NCI-H1105 treated with DMSO at 0.1 percent for 48 hours (cell line): ENCODE results near the gene SMCO4.

ENCODE experiments used
- DNase-seq: peaks from one replicate; lab custom pipeline; 2025; lab: John Stamatoyannopoulos, UW

Gene SMCO4

GRCh38 chr11:93504110-93505095 lies 38.8 kb downstream of the SMCO4 start:
- no peak for DNase-seq

- no peak for DNase-seq
Measured at GRCh38 chr11:93501856-93502255, 41.3 kb downstream of the SMCO4 start.

DNA sequence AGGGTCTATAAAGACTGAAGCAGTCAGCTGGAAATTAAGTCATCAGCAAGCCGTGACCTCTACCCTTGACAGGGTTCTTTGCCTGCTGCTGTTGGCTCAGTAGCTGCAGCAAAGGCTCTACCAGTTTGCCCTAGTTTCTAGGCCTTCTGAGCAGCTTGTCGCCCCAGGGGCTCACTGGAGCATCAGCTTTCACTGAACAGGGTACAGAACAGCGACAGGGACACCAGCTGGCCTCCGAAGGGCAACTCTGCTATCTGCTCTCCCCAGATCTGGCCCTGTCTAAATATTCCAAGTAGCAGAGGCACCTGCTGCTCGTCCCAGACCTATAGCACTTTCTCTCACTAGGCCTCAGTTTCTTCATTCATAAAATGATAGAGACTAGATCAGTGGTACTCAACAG lies 42.4 kb downstream of the SMCO4 start:
- no peak for DNase-seq

- no peak for DNase-seq
Measured at GRCh38 chr11:93498641-93499040, 44.5 kb downstream of the SMCO4 start.

DNA sequence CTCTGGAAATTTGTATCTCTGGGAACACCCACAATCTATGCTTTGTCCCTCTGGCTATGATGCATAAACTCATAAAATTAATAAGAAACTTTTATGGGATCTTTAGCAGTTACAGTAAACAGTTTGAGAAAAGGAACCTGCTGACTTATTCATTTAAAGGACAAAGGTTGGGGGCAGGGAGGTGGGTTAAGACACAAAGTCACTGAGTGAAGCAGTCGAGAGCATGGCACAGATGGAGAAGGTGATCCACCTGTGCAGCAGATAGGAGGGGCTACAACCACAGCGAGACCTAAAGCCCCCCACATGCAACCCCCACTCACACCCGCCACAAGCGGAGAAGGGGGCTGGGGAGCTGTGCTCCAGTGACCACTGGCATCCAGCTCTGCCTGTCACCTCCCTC lies 45.0 kb downstream of the SMCO4 start:
- DNase-seq: no peak

DNA sequence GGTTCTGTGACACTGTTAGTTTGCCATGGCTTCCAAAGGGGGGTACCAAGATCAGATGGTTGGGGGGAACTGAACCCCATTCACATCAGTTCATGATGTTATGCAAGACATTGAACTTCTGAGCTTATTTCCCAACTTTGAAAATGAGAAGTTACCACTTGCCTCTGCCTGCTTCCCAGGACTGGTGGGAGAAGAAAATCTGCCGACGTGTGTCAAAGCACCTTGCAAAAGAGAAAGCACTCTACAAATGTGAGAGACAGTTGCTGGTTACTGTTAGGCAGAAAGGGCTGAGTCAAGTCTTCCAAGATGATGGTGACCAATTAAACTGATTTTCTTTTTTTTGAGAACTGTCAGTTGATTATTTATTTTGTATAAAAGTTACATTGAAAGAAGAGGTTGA lies 45.6 kb downstream of the SMCO4 start:
- DNase-seq: no peak

DNA sequence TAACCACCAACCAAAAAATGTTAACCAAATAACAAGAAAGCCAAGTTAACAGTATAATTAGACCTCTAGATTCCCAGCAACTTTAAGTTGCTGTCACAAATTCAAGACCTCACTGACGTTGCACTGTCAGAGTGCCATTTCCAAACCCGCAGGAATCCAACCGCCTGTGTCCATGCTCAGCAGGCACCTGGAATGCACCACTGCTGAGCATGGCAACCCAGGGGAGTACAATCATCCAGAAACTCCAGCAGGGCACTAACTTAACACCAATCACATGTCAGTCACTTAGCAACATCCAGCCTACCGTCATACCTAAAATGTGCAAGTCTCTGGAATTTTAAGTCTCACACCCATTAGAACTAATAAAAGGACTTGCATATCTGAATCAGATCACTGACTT lies 48.8 kb downstream of the SMCO4 start:
- no peak for DNase-seq

GRCh38 chr11:93493252-93493897 lies 49.8 kb downstream of the SMCO4 start:
- DNase-seq: no peak

DNA sequence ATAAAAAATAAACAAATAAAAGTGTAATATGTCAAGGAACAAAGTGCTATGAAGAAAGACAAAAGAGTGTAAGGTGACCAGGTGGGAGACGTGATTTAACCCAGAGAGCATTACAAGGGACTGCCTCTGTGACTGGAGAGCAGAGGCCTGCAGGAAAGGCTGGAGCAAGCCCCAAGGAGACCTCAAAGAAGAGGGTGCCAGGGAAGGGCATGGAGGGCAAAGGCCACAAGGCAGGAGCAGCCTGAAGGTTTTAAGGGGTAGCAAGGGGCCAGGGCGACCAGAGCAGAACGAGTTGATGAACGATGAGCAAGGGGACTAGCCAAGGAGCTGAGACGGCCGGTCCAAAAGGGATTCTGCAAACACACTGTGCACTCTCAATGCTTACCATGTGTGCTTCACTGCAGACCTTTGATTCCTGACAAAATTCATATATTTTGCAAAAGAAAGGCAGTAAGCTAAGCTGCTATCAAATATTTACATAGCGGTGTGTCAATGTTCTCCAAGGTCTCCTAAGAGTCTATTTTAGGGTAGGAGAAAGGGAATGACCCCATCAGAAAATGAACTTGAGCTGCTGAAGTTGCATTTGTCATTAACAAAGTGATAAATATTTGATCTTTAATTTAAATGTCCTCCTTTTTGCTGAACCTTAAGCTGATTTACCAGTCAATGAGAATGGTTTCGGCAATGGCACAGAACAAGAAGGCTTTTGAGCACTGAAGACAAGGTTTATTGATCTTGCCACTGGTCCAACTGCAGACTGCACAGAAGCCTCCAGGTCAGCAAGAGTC lies 50.5 kb downstream of the SMCO4 start:
- no peak for DNase-seq

- DNase-seq: no peak
Measured at GRCh38 chr11:93491973-93492372, 51.2 kb downstream of the SMCO4 start.

- no peak for DNase-seq
Measured at GRCh38 chr11:93490996-93491618, 52.1 kb downstream of the SMCO4 start.

DNA sequence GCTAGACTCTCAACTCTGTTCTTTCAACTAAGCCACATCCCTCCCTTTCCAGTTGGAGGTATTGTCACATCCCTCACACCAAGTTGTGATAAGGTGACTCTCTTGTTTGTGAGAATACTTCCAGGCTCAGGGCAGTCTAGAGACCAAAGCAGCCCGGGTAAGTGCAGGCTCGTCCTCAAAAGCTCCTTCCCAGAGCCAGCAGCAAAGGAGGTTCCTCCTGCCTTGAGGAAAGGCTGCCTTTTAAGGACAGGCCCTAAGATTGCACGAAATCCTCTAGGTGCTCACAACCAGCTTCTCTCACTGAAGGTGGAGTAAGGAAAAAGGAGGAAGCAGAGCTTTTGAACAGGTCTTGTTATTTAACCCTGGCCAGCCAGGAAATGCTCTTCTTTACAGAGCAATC lies 53.4 kb downstream of the SMCO4 start:
- DNase-seq: no peak

- peak; percentile 63 for DNase-seq
Measured at GRCh38 chr11:93487032-93487483, 56.1 kb downstream of the SMCO4 start.

GRCh38 chr11:93485983-93486382 lies 57.2 kb downstream of the SMCO4 start:
- no peak for DNase-seq

- DNase-seq: no peak
Measured at GRCh38 chr11:93484716-93485115, 58.5 kb downstream of the SMCO4 start.

DNA sequence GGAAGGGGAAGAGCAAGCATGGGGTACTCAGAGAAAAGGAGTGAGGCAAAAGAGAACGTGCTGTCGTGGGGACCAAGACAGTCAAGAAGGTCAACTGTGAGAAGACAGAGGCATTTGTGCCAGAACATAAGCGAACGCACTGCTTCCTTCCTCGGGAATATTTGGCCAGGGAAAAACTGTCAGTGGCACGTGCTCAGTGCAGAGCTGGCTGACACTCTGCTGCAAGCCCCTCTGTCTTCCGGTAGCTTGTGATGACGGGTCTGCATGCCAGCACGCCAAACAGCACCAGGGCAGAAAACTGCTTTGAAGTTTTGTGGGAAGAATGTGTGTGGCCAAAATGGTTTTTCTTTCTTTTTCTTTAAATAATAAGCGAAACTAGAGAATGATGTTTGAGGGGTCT lies 60.6 kb downstream of the SMCO4 start:
- no peak for DNase-seq

DNA sequence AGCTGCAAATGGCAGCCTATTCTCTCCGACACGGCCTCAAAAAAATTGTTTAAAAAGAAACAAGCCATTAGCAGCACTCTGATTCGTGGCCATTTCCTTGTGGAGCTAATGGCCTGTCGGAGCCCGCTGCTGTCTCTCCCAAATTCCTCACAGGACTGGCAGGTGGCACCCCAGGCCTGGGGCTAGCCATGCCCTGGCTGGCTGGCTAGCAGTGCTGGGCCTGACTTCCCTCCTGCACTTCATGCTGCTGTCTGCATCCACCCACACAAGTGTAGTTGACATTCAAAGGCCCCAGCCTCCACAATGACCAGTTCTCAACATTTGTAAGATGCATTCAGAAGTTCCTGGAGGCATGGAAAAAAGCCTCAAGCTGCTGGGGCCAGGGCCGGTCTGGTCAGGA lies 61.5 kb downstream of the SMCO4 start:
- DNase-seq: no peak

DNA sequence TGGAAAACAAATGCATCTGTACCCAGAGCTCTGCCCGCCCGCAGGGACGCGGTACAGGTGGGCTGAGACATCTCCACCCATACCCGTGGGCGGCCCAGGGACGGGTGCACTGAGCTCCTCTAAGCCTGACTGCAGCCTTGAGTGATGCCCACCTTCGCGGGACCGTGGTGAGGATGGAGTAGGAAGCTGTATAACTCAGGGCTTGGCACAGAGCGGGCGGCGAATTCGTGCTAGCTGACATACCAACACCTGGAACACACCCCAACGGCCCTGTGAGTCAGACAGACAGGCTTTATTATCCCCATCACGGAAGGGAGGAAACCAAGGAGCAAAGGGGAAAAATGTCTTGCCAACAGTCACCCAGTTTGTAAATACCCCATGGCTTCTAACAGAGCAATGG lies 61.9 kb downstream of the SMCO4 start:
- no peak for DNase-seq

DNA sequence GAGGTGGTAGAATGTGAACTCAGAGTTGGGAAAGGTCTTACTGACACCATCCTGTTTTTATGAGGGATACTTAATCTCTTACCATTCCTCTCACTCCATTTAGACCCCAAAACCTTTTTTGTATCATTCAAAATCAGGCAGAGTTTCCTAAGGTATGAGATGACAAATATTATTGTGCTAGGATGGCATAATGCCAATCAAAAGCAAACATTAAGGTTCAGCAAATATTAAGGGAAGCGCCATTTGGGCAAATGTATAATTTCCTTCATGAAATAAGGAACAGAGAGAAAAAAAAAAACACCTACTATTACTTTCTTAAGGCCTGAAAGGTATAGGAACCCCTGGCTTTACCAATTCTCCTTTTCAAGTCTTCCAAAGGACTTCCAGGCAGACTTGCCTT lies 62.4 kb downstream of the SMCO4 start:
- no peak for DNase-seq

- DNase-seq: no peak
Measured at GRCh38 chr11:93480256-93480655, 62.9 kb downstream of the SMCO4 start.

DNA sequence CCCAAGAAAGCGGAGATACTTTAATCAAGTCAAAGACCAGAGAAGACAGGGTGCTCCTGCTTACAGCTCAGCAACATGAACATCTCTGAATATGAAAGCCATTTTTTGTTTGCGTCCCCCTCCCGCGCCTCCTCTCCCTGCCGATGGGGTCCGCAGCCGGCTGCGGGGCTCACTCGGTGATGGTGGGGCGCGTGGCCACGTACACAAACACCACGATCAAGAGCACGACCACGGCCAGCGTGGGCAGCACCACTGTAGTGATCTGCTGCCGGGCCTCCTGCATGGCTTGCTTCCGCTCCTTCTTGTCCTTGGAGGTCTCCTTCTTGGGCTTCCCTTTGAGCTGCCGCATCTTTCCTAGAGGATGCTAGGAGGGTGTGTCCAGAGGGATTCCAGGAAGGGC lies 64.3 kb downstream of the SMCO4 start:
- no peak for DNase-seq

- no peak for DNase-seq
Measured at GRCh38 chr11:93477684-93478234, 65.4 kb downstream of the SMCO4 start.
